ENCODE results near the gene PLEKHG2. TPM values are rescaled to one million over a fixed set of nuclear protein-coding genes. Genes with fewer than 3 reads are reported as not detected.

The PLEKHG2 gene
- total RNA-seq, 4 donors from 2014 or later = 1.3 to 3.6 (median 3.3) TPM

DNA sequence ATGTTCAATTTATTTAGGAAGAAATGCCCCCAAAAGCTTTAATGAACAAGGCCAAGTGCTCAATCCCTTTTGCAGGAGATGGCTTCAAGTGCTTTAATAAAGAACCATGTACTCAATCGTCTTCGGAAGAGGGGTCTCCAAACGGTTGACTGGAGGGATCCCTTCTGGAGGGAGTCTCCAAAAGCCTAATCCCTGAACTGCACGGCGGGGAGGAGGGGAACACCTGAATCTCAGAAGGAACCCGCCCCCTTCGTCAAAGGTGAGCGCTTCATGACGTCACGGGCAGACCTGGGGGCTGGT, 22.1 kb upstream of the PLEKHG2 start:
- H3K27ac ChIP-seq = peak overlapping the region; percentile 92 to 99 (median 97)
- TF ChIP-seq, protein P1, sequence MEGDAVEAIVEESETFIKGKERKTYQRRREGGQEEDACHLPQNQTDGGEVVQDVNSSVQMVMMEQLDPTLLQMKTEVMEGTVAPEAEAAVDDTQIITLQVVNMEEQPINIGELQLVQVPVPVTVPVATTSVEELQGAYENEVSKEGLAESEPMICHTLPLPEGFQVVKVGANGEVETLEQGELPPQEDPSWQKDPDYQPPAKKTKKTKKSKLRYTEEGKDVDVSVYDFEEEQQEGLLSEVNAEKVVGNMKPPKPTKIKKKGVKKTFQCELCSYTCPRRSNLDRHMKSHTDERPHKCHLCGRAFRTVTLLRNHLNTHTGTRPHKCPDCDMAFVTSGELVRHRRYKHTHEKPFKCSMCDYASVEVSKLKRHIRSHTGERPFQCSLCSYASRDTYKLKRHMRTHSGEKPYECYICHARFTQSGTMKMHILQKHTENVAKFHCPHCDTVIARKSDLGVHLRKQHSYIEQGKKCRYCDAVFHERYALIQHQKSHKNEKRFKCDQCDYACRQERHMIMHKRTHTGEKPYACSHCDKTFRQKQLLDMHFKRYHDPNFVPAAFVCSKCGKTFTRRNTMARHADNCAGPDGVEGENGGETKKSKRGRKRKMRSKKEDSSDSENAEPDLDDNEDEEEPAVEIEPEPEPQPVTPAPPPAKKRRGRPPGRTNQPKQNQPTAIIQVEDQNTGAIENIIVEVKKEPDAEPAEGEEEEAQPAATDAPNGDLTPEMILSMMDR (IDR thresholded peaks at IDR 0.05 in 4 of 5, conservative IDR thresholded peaks at IDR 0.05 in 1 of 5) = no peak
- TF ChIP-seq POLR2A (IDR thresholded peaks at IDR 0.05) = no peak
- no peaks in the 10 kb centered on the region for H3K9me3 ChIP-seq
- peak overlapping the region; percentile 62 to 94 (median 88) for H3K4me3 ChIP-seq
- ATAC-seq (peak; percentile 11 to 17), DNase-seq (peak in 1 of 2 donors; percentile 60)
- in situ Hi-C loops (cut with MboI; ENCODE audit: low sequenced_read_pairs in 4 of 4) (loop anchor here in 1 of 4 donors (10.0 kb wide), 1 partner anchor 46 kb away; the partner anchor contains the start of gene SAMD4B), intact Hi-C loops (cut with DNase I; ENCODE audit: low total_unique reads) (loop anchor here (1.0 to 5.0 kb wide), 2 partner anchors 42 to 55 kb away; partner anchors contain the start of gene SUPT5H)
- H3K27me3 ChIP-seq = no peaks in the 10 kb centered on the region
- H3K4me1 ChIP-seq = peaks cover 17 to 20% of the 10 kb centered on the region in 2 donors
- H3K36me3 ChIP-seq = peaks cover 0 to 61% of the 10 kb centered on the region in 2 donors

DNA sequence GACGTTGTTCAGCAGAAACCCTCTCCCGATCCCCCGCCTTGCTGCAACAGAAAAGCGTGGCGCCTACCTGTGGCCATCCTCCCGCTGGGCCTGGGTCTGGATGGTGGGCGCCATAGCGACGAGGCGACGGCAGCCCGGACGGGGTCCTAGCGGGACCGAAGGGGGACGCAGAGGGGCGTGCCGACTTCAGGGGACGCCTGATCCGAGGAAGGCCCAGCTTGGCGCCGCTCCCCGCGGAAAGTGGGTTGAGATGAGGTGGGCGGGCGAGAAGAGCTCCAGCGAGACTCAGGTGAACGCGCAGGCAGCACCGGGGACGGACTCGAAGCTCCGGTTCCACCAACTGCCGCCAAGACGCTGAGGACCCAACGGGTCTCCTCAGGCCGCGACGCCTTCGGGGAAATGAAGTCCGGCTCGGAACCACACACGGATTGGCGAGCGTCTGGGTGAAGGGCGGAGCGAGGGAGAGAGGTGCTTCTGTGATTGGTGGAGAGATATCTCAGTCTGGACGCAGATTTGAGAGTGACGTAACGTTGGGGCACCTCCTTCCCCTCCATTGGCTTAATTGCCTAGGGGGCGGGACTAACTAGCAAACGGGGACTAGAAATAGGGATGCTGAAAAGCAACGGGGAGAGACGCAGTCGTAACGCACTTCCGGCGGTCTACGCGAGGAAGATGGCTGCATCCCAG, 21.6 kb upstream of the PLEKHG2 start, which contains the start of the genes MED29 and PAF1:
Gene MED29 (plus strand): TSS at position 628 of the 687 bp plus-strand sequence. CDS start 45 bp downstream, at position 673.
Gene PAF1 (minus strand): TSS at position 356 of the 687 bp plus-strand sequence. CDS start 242 bp downstream, at position 114.
- Histone ChIP-seq H3K9me3 (no peaks in the 10 kb centered on the region), H3K27me3 (no peaks in the 10 kb centered on the region), H3K27ac (peak within 1 kb of the TSS; percentile 92 to 99 (median 97)), H3K36me3 (peaks cover 0 to 57% of the 10 kb centered on the region in 2 donors), H3K4me3 (peak within 1 kb of the TSS; percentile 87 to 94 (median 88)), H3K4me1 (peaks cover 17 to 20% of the 10 kb centered on the region in 2 donors)
- peak; percentile 99 for DNase-seq
- peak; percentile 87 to 95 for TF ChIP-seq POLR2A (IDR thresholded peaks at IDR 0.05)
- TF ChIP-seq, protein P1 (IDR thresholded peaks at IDR 0.05 in 4 of 5, conservative IDR thresholded peaks at IDR 0.05 in 1 of 5) = peak in 1 of 5 experiments; percentile 11
- peak; percentile 99 to 100 for ATAC-seq
- intact Hi-C loops (cut with DNase I; ENCODE audit: low total_unique reads) = loop anchor here (1.0 to 5.0 kb wide), 3 partner anchors 41 to 54 kb away; partner anchors contain the start of genes SAMD4B and SUPT5H
- in situ Hi-C loops (cut with MboI; ENCODE audit: low sequenced_read_pairs in 4 of 4) = loop anchor here in 1 of 4 donors (10.0 kb wide), 1 partner anchor 46 kb away; the partner anchor contains the start of gene SAMD4B

DNA sequence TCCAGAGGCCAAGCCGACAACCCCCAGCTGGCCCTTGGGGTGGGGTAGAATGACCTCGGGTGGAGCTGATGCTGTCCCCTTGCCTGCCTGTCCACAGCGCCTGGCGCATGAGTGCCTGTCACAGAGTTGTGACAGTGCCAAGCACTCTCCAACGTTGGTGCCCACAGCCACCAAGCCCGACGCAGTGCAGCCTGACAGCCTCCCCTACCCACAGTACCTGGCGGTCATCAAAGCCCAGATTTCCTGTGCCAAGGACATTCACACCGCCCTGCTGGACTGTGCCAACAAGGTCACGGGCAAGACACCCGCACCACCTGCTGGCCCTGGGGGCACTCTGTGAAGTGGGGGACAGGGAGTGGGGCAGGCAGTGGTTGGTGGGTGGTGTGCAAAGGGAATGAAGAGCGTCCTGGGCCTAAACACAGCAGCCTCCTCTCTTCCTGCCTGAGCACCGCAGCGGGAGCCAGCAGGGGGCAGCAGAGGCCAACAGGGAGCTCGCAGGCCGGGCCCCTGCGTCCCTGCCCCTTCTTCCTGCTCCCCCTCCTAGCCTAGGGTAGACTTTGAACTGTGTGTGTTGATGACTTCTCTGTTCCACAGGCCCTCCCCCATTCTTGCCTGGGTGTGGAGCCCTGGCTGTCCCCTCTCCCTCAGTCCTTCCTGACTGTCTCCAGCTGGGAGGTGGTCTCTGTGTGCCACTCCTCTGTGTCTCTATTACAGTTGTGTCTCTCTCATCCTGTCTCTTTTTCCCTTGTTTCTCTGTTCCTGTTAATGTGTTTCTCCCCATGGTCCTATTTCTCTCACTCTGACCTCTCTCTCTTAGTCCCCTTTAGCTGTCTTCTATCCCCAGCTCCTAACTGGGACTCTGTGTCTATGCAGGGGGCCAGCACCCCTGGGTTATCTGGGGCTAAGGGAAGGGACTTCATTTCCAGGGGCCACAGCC, 14.8 kb upstream of the PLEKHG2 start:
- in situ Hi-C loops (cut with MboI; ENCODE audit: low sequenced_read_pairs in 4 of 4) = loop anchor here in 1 of 4 donors (10.0 kb wide), 1 partner anchor 53 kb away; the partner anchor contains the start of gene SAMD4B

More for the DNA sequence above, 14.8 kb upstream of the PLEKHG2 start:
- Histone ChIP-seq H3K4me3 (peak overlapping the region in 2 of 4 donors; percentile 5 to 37), H3K27me3 (no peaks in the 10 kb centered on the region), H3K9me3 (no peaks in the 10 kb centered on the region), H3K4me1 (peaks cover 22 to 28% of the 10 kb centered on the region in 2 donors), H3K36me3 (peaks cover 0 to 20% of the 10 kb centered on the region in 2 donors), H3K27ac (peak overlapping the region; percentile 90 to 100 (median 98))
- peak; percentile 75 to 80 for ATAC-seq
- intact Hi-C loops (cut with DNase I; ENCODE audit: low total_unique reads) = loop anchor here (1.0 to 2.0 kb wide), 2 partner anchors 15 to 135 kb away; partner anchors contain the start of genes EID2B and PLEKHG2
- TF ChIP-seq, protein P1 (IDR thresholded peaks at IDR 0.05 in 4 of 5, conservative IDR thresholded peaks at IDR 0.05 in 1 of 5) = peak; percentile 97 to 100 (median 99)
- TF ChIP-seq POLR2A (IDR thresholded peaks at IDR 0.05) = peak in 1 of 2 donors; percentile 13
- DNase-seq = peak; percentile 66 to 92
